SW 1271 (cell line): ENCODE data around the gene GNAZ.

ENCODE experiments used
- DNase-seq, 2 experiments: peaks; one replicate each; lab custom pipeline; 2025; lab: John Stamatoyannopoulos, UW

Gene GNAZ

GRCh38 chr22:23093051-23093788, 22.9 kb downstream of the GNAZ start:
- no peak for DNase-seq

- DNase-seq, result no peak
These were observed 23.9 kb downstream of the GNAZ start for GRCh38 chr22:23094260-23094659.

DNA sequence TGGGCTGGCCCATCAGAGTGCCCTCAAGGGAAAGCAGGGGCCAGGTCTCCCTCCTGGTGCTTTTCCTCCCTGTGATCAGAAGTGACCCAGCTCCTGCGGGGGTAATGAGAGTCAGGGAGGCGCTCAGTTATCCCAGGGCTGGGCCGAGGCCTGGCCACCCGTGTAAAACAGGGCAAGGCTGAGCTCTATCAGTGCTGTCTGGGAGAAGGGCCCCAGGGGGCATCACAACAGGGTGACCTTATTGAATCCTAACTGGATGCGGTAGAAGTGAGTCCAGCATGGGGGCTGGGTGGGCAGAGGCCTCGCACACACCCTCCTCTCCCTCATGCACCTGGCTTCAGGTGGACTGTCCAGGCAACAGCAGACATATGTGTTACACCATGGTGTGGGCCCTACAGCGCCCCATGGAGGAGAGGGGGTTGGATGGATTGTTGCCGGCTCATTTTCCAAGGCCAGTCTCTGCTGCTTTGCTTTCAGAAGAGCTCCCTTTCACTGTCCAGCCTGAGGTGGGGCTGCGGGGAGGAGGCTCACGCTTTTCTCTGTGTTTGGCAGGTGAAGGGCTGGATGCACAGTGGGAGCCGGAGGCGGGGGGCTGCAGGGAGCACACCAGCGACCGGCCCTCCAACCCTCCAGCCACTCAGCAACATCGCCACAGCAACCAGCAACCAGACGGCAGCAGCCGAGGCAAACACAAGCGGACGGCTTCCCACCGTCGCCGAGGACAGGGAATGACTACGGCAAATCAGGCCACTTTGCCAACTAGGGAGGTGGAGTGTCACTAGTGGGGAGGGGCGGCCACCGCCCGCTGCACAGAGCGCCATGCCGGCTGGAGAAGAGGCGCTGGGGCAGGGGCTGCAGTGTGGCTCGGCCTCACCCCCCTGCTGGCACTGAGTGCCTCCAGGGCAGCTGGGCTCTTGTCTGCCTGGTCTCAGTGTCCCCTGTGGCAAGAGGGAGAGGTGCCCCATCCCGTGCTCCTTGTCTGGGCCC, 24.7 kb downstream of the GNAZ start:
- no peak for DNase-seq

GRCh38 chr22:23095733-23096342, 25.5 kb downstream of the GNAZ start:
- no peak for DNase-seq

GRCh38 chr22:23097412-23098229, 27.3 kb downstream of the GNAZ start:
- DNase-seq, result no peak

DNA sequence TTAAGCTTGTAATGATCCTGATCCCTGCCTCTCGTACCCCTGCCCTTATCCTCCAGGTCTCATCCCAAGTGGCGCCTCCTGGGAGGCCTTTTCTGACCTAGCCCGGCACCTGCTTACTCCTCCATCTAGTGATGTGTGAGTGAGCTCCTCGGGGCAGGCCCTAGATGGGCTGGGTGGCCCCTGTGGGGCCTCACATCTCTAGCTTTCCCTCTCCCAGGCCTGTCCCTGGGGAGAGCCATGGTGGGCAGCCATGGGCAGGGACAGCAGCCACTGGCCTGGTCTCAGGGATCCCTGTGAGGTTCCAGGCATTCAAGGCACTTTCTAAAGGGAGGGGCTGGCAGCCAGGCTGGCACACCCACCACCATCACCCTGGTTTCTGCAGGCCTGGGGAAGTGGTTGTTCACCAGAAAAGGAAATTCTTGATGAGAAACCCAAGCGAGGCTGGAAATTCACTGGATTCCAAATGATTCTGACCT, 27.9 kb downstream of the GNAZ start:
- DNase-seq, result no peak

DNA sequence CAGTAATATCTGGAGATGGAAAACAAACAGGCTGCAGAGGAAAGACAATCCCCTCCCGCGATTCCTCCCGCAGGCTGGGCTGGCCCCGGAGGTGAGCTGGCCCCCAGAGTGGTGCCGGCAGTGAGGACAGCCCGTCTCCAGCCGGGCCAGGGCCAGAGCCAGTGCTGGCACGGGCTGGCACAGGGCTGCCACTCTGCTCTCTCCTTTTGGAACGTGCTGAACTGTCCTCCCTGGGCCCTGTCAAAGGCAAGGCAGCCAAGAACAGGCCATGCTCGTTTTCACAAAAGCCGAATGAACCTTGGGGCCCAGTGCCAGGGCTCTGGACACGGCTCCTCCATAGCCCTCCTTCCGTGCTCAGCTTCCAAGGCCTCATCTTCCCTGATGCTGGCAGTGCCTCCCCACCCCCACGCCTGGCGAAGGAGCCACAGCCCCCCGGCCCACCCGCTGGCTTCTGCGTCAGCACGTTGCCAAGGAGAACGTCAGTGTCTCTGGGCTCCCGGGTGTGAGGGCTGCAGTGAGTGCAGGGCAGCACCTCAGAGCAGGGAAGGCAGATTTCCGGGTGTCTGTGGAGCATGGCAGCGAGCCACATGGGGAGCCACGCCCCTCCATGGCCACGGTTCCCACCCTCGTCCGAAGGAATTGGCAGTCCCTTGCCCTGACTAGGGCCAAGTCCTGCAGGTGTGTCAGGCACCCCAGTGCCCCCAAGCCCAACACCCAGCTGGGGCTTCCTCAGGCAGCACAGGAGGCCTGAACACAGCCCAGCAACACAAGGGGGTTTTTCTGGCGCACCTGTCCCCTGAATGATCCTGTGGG, 28.6 kb downstream of the GNAZ start:
- DNase-seq, result no peak

- no peak for DNase-seq
These were observed 29.1 kb downstream of the GNAZ start for GRCh38 chr22:23099531-23099804.

DNA sequence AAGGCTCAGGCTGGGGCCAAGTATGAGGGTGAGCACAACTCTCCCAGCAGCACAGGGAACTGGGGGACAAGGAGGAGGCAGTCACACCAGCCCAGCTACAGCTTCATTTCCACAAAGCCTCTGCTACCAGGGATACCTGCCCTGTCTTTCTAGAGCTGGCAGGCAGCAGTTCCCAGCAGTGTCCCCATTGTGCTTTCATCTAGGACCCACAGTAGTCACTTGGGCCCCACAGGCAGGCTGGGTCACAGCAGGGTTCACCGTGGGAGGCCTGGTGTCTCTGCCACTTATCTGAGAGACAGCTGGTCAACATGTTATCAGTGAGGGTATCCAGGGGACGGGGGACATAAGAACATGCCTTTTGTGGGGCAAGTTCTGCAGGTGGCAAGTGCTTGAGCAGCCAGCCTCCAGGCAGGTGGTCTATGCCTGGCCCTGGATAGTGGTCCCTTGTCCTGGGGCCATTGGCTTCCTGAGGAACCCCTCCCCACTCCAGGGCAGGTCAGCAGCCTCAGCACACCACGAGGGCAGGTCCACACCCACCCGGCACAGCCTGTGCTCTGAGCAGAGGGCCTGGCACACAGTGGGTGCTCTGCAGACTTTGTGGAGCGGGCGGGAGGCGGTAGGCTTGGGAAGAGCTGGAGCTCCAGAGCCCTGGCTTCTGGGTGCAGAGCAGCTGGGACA, 29.9 kb downstream of the GNAZ start:
- DNase-seq, result no peak

DNA sequence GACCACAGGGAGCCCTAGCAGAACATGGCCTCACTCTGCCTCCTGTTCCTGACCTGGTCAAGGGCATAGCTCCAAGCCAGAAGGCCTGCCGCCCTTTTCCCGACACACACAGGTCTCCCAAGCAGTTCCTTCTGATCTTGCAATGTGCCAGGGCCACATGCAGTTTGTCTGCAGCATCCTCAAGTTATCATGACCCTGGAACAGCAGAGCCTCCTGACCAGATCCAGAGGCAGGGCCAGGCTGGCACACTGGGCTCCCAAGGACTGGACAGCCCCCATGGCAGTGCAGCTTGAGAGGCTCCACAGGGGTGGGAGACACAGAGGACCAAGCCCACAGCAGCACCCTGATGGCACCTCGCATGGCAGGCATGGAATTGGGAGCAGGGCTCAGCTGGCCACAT, 31.2 kb downstream of the GNAZ start:
- no peak for DNase-seq

DNA sequence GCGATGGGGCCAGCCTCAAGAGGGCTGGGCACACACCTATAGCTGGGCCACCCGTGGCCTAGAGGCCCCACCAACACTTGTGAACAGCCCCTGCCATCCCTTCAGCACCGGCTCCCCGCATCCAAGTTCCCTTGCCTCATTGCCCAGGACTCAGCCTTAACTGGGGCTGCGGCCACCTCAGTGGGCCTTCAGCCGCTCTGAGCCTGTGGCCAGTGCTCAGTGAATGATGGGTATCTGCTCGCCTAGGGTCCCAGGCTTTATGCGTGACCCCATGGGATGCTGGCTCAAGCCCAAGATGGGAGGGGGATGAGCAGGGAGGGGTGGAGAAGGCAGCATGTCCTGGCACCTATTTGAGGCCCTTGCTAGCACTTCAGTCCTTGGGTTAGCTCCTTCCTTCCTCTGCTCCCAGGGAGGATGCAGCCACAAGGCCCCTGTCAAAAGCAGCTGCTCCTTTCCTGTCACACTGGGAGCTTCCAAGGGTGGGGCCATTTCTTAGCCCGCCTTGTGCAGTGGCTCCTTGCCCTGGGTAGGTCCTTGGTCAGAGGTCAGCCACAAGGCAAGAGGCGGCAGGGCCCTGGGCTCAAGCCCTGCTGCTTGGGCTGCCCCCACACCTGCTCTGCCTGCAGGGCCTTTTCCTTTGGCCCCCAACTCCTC, 31.8 kb downstream of the GNAZ start:
- DNase-seq, result no peak

DNA sequence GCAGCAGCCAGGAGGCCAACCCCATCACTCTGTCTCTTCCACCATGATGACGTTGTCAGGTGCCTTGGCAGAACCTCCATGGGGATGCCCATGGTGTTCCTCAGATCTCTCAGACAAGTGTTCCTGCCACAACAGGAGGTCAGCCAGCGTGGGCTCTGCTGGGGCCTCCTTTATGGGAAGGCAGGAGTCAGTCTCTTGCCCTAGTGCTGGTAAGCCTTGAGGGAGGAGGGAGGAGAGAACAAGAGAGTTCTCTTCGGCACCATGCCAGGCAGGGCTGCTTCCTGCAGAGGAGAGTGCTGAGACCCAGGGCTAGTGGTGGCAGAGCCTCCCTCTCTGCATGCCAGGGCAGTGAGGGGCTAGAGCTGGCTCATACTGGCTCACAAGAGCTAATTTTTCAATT, 32.5 kb downstream of the GNAZ start:
- DNase-seq, result no peak

DNA sequence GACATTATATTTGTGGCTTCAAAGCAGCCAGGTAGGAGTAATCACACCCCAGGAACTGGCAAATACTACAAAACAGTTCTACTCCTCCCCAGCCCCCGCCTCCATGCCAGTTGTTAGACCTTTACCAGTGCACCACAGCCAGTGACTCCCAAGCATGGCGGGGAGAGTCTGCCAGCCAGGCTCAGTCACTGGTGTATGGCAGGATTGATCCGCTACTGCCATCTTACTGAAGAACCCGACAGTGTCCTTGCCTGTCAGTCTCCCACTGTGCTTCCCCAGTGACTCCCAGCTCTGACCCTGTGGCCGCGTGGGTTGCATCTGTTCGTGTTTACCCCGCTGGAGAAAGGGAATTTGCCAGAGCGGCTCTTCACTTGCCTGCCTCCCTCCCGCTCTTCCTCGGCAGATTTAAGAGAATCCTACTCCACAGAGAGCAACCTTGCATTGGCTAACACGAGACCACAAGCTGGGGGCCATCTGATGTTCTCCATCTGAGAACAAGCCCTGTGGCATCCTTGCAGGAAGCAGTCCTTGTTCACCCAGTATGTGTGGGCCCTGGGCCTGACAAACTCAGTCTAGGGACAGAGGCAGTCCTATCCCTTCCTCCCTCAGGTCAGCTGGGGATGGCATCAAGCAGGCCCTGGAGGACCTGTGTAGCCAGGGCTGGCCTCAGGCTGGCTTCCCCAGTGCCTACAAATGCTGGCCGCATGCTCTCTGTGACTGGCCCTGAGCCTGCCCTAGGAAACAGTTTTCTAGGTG, 33.1 kb downstream of the GNAZ start:
- no peak for DNase-seq

- no peak for DNase-seq
These were observed 34.1 kb downstream of the GNAZ start for GRCh38 chr22:23104187-23104971.

- DNase-seq, result no peak
These were observed 35.0 kb downstream of the GNAZ start for GRCh38 chr22:23105304-23105703.

DNA sequence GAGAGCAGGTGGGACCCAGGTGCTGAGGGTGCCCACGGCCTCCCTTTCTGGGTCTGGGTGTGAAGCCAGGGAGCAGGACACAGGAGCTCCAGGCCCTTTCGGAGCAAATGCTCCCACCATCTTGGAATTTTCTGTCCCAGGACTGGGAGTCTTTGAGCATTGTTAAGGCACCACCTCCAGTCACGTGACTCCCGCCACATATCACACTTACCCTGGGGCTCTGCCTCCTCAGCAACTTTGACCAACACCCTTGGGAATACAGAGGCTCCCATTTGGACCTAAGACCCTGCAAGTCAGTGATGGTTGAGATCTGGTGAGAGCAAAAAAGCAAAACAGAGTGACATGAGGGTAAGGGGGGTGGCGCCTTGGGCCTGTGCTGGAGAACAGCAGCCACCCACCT, 35.6 kb downstream of the GNAZ start:
- no peak for DNase-seq

GRCh38 chr22:23106344-23106743, 36.0 kb downstream of the GNAZ start:
- no peak for DNase-seq

DNA sequence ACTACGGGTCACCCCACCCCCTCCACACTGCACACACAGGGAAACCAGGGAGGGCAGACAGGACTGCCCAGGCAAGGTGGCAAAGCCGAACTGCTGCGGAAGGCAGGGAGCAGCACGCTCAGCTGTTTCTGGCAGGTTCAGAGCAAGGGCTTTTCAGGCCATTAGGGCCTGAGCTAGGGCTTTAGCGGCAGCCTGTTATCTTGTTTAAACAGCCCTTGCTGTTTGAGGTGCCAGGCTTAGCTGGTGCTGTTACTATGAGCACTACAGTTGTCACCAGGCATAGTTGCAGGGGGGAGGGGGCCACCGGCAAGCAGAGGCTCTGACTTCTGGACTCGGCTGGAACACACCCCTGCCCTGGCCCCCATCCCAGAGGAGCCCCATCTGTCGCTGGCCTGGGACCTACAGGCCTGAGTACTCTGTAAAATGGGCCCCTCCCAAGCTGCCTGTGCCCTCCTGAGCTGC, 36.6 kb downstream of the GNAZ start:
- DNase-seq, result no peak
